NCI-H82 treated with DMSO at 0.1 percent for 48 hours (cell line): Measurements from ENCODE around the gene CCNL1.
"Not testable (repeated sequence)": the region's sequence is repeated elsewhere in the genome, so short reads cannot be mapped to it uniquely, and the experiment has no call there.

Source experiments
- DNase-seq: peaks from one replicate; lab custom pipeline; 2025; ENCODE audit not compliant: unreplicated experiment; lab: John Stamatoyannopoulos, UW

CCNL1 gene

DNA sequence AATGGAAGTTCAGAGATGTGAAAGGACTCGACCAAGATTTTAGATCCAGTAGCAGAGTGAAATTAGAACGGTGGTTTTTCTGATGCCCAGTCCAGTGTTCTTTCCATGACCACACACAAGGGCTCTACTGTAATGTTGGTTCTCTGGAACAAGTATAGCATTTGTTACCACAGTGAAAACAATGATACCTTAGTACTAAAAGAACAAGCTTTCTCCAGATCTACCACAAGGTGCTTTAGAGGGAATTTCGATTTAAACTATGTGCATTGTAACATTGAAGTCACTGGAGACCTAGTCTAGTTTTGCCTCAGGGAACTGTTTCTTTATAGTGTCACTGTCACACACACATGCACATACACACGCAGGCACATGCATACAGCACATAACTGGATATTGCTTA is 12.8 kb upstream of the CCNL1 start:
- DNase-seq: no peak

DNA sequence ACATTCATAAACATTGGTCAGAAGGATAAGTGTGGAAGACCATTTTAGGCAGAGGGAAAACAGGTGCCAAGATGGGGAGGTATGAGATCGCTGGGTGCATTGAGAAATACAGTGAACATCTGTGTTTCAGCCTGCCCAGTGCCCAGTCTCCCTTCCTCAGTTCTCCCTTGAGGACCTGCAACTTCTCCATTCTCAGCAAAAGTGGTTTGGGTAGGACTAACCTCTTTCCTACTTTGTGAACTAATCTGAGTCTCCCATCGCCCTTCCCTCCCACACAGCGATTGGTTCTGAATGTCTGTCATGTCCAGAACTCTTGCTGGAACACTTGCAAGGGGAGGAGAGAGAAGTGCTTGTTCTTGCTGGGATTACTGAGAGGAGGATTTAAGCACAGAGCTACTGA is 10.9 kb upstream of the CCNL1 start:
- DNase-seq: no peak

DNA sequence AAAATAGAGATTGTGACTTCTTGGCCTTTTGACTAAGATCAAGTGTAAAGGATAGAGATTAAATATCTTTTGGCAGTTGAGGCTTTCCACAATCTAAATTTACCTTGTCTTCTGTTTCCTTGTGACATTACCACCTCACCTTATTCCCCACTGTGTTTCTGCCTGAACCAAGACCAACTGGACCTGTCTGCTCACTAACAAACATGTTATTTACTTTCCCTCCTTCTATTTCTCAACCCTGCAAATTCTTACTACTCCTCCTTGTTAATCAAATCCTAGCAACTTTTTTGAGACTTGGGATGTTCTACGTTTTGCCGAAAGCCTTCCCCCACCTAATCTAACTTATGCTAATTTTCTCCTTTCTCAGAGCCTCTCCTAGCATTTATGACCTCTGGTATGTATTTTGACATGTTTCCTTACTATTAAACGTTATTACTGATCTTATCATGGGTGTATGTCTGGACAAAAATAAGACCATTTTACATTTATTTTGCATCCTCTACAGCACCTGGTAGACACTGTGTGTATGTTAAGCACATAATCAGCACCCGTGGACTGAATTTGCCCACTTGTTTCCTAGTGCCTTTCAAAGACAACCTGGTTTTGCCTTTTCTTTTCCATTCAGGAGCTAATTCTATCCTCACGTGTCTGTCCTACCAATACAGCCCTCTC is 7.6 kb upstream of the CCNL1 start:
- no peak for DNase-seq

DNA sequence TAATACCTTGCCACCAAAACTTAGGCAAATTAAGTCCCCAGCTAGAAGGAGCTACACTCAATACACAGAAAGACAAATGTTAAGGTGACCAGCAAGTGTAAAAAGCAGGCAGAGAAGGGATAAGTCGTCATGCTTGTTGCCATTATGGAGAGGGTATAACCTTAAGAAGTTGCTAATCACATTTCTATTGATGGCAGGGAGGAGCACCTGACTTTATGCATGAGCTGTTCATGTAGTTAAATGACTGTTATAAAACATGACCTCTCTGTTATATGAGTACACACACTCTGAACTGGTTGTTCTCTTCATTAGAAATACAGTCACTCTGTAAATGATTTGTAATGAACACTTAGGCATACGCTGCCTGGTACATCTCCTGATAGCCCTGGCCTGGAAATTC is 6.6 kb upstream of the CCNL1 start:
- no peak for DNase-seq

DNA sequence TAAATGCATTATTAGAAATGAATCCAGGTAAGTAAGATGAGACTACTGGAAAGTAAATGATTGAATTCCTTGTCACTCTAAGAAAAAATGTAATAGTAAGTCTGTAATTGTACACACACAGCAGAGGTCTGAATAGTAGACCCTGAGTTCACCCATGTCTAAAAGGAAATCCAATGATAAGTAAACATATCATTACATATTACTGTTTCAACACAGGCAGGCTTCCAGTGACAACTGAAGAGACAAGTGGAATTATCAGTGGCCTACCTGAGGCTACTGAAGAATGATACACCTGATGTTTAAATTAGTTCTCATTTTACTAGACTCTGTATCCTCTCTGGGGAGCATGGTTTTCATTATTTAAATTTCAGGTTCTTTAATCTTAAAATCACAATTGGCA is 6.2 kb upstream of the CCNL1 start:
- DNase-seq: no peak

DNA sequence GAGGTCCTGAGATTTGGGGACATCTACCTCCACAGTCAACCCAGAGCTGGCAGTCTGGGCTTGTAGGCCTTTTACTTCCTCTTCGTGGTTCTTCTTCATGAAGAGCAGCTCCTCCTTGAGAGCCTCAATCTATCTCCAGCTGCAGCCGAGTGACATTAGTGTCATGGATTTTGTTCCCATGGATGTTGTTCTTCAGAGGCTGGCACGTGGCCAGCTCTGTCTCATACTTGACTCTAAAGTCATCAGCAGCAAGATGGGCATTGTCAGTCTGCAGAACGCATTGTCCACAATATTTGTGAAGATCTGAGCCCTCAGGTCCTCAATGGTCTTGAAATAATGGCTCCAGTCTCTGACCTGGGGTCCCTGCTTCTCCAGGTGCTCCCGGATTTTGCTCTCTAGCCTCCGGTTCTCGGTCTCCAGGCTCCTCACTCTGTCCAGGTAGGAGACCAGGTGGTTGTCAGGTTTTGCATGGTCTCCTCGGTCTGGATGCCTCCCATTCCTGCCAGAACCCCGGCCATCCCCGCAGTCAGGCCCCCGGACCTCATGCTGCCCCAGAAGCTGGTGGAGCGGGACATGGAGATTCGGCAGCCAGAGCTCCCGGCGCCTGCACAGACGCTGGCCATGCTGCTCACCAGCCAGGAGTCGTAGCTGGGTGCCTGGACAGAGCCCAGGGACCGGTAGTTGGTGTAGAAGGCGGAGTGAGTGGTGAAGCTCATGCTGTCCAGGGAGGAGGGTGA is 3.4 kb upstream of the CCNL1 start:
- DNase-seq: no peak

DNA sequence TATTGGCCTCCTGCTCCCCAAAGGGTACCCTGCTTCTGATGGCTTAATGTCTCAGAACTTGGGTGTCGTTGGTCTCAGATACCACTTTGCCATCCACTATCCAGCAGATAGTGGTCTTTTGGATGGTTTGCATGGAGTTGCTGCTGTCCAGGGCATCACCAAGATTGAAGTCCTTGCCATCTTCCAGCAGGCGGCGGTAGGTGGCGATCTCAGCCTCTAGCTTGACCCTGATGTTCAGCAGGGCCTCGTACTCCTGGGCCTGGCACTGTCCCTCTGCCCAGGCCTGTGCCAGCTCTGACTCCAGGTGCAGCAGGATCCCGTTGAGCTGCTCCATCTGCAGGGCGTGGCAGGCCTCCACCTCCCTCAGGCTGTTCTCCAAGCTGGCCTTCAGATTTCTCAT is 2.7 kb upstream of the CCNL1 start:
- DNase-seq: not testable (repeated sequence)

DNA sequence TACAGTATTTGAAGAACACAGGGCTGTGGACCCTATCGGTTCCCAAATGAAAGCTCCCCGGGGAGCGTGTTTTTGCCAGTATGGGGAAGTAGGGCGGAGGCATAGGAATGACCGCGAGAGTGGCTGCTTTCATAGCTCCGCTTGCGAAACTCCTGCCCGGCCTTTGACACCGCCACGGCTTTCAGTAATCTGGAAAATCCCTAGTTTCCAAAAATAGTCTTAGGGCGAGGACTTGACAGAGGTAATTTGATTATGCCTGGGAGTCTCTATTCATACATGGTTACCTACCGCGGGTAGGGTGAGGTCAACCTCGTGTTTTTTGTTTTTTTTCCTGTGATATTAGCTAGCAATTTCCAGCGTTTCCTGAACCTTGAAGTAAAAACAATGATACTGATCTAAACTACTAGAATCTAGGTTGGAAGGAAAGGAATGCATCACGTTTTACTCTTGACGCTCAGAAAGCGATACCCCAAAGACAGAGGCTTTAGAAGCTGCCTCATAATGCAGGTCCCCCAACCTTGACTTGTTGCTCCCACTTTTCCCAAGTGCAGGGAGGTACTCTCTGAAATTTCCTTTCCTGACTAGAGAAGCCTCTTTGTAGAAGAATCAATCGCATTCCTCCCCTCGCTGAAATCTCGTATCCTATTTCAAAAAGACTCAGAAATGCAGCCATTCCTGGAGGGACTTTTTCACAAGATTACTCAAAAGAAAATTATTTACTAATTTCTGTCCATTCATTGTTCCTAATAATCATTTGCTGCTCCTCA is 894 bp upstream of the CCNL1 start:
- peak; percentile 91 for DNase-seq

DNA sequence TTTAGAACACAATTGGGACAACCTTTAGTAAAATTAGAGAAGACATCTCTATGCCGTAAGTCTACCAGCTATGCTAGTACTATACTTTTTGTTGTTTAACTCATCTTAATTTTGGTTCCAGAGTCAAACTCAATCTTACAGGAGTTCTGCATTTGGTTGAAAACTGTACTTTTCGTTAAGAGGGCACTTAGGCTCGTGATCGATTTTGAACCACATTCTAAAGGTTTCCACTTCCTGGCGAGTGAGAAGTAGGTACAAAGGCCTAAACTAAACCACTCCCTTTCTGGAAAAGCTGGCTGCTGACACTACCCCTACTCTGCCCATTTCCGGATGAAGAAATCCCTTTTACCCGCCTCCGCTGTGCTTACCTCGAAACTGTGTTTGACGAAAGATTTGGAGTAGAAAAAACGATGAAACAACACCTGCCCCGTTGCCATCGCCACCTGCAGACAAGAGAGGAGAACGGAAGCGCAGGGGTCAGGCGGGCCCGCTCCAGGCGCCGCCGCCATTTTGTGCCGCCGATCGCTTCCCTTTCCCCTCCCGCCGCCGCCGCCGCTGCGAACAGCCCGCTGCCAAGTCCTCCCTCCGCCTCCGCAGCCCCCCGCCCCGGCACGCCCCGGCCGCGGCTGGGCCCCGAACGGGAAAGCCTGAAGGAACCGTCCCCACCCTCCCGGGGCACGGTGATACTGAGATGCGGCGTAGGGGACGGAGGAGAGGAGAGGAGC is 748 bp downstream of the CCNL1 start:
- DNase-seq: no peak

DNA sequence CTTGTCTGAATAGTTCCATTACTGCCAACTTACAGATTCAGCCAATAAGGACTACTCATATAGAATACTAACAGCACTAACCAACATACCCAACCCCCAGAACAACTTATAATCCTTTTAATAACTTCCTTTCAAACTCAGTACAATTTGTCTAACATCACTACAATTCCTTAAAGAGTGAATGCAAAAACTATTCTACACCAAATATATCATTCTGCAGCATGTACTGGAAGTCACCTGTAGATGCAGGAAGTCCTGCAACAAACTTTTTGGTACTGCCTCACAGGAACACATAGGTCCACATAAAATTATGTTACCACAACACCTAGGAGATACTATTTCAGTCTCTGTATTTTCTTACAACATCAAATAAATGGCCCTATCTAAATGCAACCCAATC is 2.1 kb downstream of the CCNL1 start:
- DNase-seq: no peak

DNA sequence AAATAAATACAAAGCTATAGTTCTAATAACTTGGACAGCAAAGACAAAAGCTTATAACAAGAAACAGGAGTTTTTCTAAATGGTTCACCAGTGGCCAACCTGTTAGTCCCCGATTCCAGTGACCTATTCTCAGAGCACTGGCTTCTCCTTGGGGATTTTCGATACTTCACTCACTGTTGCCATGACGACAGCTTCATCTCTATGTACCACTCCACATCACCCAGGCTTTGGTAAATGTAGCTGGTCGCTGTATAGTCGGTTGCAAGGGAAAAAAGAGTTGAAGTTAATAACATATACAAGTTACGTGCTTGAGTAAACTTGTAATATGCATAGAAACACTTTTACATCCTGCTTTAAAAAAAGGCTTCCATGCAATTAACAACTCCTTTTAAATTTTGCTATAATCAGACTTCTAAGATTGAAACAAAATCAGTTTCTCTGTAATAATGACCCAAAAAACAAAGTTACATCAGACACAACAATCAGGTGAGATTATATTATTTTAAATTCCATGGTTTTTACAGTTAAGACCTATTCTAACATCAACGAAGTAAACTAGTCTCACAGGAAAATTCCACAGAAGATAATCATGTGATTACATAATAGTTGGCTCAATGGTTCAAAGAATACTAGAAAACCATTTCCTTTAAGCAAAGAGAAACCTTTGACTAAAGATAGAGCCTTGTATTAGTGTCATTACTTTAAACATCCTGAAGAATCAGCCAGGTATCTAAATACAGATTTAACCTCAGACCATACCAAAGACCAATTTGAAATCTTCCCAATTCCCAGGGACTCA is 2.9 kb downstream of the CCNL1 start:
- no peak for DNase-seq

DNA sequence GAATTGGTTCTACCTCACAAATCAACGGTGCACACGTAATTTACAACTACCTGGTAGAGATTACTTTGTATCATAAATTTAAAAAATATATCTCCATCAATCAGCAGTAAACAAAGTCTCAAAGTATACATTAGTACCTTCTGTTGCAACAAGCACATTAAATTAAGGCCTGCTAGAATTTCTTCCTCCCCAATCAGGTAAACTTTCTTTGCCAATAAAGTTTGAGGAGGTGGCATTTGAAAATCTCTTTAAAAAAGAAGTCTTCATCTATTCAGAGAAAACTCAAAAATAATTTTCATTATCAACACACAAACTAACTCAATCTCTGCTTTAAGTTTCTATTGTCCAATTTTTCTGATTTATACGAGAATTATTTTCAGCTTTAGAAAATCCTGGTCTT is 4.4 kb downstream of the CCNL1 start:
- no peak for DNase-seq

DNA sequence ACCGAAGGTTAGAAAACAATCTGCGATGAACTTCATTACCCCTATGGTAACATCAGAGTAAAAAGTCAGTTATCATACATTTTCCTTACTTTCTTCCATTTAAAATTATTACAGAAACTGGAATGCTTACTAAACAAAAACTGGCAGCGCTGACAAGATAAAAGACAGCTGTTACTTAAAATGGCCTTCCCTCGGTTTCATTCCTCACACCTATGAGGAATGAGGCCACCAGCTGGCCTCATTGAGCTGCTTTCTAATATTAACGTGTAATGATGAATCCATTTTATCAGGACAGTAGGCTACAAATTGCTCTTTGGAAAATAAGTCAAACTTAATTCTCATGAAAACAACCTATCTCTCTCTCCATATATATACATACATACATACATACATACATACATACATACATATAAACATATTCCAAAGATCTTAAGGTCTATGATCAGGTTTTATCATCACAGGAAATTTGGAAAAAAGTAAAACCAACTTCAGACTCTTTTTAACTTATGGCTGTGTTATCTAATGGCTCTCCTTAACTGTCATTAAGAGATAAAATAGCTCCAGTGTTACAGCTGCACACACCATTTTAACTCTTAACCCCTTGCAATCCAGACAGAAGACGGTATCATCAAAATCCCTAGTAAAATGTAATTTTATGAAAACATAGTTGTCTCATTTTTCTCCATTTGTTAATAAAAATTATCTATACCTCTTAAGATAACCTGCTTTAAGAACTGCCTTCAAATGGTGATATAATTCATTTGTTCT is 5.2 kb downstream of the CCNL1 start:
- no peak for DNase-seq

DNA sequence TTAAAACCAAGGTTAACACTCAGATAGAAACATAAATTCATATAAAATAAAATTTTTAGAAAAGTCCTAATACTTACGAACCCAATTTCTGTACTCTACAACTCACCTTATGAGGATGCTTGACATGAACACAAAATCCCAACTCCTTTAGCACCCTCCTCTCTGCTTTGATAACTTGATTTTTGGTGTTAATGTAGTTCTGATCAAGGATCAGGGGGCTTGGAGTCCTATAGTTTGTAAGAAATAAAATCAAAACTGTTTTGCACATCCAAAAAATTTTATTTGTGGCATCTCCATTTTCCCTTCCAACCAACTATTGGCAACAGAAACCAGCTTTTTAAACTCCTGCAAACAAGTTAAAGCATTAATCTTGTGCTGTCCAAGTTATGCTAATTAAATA is 7.0 kb downstream of the CCNL1 start:
- no peak for DNase-seq

DNA sequence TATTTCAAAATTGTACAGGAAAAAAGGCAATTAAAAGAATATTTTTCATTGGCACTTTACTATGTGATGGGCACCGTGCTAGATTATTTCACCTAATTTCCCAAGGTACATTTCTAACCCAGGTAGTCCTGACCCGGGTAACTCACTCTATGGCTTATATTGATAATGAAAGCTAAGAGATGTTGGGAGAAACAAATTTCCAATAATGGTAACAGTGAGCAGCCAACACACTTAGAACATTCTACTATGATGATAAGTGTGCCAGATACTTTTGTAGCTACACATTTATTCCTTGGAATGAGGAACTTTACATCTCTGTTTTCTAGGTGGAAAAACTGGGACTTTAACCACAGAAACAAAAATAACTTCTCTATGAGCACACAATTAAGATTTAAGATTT is 7.5 kb downstream of the CCNL1 start:
- no peak for DNase-seq

DNA sequence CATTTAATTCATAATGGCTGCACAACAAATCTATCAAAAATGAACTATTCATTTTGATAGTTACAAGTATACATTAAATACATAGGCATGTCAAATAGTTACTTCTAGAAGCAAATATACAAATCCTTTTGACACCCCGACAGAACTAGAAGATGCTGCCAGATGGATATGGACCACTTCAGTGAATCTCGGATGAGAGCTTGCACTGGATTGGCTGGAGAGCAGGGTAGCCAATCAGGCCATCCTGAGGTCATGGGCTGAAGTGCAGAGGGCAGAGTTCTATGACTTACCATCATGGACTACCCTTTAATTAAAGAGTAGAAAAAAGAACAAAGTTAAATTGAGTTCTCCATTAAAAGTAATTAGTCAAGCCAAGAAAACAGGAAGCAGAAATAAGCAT is 8.3 kb downstream of the CCNL1 start:
- DNase-seq: no peak

DNA sequence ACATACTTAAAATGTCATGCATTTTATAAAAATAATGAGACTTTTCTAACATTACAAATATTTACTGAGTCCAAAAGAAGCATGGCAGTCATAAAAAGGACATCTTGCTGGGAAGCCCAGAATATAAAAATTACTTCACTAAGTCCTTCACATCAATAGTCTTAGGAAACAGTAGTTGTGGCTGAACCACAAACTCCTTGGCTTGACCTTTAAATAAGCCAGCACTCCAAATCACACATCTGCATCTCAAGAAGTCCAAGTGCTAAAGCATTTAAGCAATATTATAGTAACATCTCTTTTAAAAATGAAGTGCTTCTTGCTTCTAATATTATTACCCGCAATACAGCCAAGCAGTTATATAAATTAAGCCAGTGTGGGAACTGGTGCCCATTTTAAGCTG is 8.8 kb downstream of the CCNL1 start:
- DNase-seq: no peak

DNA sequence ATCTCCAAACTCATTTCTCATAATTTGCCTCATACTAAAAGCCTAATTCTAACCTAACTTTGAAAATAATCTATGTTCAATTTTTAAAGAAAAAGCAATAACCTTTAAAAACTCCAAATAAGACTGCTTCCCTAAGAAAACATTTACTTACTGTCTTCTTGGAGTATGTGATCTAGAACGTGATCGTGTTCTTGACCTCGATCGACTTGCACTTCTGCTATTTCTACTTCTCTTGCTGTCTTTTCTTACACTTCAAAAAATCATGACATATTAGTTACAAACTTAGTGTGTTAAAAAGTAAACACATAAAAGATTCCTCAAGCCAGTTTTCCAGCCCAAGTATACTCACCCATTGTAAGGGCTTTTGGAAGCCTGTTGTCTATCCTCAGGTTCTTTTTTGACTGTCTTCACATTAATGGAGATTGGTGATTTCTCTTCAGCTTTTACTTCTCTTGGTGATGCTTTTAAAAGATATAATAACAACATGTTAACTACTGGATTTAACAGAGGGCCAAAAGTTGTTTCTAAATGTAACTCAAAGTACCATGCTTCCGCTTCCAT is 10.7 kb downstream of the CCNL1 start:
- no peak for DNase-seq

DNA sequence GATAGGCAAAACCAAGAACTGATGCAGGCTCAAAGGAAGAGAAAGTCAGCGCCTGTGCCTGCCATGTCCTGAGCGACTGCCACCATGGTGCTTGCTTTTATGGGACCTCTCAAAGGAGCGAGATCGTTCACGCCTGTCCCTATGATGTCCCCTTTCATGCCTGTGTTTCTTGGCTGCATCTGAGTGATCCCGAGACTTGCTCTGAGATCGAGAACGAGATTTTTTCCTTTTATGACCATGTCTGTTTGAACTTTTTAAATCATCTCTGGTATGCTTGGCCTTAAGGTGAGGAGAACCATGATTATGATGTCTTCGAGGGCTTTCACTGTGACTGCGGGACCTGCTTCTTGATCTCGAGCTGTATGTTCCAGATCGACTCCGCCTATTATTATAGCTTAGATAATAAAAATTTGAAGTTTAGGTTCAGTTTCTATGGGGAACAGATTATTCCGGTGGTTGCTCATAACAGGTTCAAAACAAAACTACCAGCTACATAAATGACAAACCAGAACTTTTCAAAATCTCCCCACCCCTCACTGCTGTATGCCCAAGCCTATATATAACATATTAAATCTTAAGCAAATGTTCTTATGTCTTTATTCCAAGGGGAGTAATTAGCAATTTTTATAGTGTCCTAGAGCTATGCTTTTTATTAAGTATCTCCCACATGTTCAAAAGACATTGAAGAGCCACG is 11.6 kb downstream of the CCNL1 start:
- DNase-seq: no peak
